HG03095 (cell line): ENCODE data around the gene PKIB.

Source experiments
- ATAC-seq: cut with Tn5 transposase; IDR thresholded peaks from one replicate; pipeline ENCODE4 v1.9.1; 2021; ENCODE audit warnings: moderate library complexity; ENCODE audit not compliant: unreplicated experiment

Gene PKIB

DNA sequence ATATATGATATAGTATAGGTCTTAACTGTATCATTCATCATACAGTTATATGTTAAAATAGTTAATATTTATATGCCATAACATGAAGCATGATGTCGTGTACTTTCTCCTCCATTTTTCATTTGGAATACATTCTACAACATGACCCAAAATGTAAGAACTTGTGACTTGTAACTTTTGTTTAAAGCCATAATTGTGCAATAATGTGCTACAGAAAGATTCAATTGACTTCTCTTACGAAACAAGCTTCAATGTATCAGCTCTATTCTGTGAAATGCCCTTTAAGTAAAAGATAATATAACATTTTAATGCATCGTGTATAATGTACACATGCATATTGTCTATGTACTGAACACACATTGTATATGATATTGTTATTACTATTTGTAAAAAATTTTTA lies 92.6 kb downstream of the PKIB start:
- ATAC-seq = no peak

- ATAC-seq = no peak
These were observed 93.9 kb downstream of the PKIB start for GRCh38 chr6:122704066-122704465.

- ATAC-seq = peak; percentile 83
These were observed 99.8 kb downstream of the PKIB start for GRCh38 chr6:122709922-122710512.

DNA sequence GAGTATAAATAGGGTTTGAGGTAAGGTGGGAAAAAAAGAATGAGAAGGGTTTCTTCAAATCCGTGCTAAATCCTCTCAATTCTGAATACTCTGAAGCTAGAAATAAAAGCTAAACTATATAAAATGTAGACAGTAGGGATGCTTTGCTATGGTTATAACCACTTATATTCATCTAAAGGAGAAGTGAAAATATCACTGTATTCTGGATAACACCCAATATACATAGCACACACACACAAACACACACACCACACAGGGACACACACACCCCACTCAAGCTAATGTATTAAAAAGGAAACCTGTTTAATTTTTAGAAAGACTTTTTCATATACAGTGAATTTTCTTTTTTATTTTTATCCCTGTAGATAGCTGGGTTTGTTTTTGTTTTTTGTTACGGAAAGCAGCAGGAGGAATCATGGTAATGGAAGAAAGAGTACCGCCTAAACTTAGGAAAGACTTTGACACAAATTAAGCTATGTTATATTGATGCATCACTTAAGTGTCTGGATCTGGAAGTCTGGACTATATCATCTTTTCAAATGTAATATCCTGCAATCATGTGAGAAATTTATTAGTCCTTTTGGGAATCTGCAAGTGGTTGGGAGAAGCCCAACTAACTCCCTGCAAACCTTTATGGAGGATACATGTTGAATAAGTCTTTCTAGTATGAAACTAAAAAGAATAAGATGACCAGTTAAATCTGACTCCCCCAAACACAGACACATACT lies 100.9 kb downstream of the PKIB start:
- ATAC-seq = no peak

- no peak for ATAC-seq
These were observed 101.9 kb downstream of the PKIB start for GRCh38 chr6:122712093-122712447.

DNA sequence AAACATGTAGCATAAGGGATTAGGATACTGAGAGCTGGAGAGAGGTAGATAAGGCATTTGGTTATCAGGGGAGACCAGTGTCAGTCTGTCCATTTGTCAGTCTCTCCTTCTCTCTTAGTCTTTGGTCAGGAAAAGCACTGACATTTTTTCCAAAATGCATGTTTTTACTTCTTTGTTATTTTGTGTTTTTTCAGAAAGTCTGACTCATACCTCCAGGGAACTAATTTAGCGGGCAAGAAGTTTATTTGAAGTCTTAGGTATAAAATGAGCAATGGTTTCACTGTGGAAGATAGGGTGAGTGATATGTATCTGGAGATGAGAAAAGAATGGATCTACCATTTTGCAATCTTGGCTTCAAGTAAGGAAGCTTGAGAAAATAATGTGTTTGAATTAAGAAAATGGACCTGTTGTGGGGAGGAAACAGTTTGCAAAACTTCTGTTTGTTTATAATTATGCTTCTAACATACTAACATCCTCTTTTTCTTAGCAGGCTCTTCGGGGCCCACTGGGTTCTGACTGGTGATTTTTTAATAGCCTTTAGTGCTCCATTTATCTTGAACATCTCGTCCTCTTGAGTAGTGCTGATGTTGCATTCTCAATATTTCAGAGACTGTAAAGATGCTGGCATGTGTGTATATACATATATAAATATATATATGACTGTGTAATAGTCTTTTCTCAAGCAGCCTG lies 102.4 kb downstream of the PKIB start:
- no peak for ATAC-seq

GRCh38 chr6:122713138-122713537 lies 102.9 kb downstream of the PKIB start:
- no peak for ATAC-seq

GRCh38 chr6:122714059-122714458 lies 103.9 kb downstream of the PKIB start:
- no peak for ATAC-seq

DNA sequence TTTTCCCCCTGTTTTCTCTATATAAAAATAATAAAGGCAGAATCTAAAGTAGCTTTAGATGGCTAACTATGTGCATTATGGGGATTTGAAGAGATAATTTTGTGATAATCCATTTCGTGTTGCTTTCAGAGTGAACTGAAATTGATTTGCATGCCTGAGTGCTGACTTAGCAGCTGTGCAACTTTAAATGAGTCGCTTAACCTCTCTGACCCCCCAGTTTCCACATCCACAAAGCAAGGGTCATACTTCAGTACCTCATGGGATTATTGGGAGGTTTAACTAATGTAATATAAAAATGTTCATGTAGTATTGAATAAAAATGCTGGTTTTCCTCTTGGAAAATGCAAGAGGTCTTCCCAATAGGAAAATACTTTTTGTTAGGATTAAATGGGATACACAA lies 105.5 kb downstream of the PKIB start:
- no peak for ATAC-seq

- ATAC-seq = no peak
These were observed 107.1 kb downstream of the PKIB start for GRCh38 chr6:122717350-122717749.

GRCh38 chr6:122718616-122719015 lies 108.4 kb downstream of the PKIB start:
- ATAC-seq = no peak

- ATAC-seq = no peak
These were observed 109.0 kb downstream of the PKIB start for GRCh38 chr6:122719176-122719575.

DNA sequence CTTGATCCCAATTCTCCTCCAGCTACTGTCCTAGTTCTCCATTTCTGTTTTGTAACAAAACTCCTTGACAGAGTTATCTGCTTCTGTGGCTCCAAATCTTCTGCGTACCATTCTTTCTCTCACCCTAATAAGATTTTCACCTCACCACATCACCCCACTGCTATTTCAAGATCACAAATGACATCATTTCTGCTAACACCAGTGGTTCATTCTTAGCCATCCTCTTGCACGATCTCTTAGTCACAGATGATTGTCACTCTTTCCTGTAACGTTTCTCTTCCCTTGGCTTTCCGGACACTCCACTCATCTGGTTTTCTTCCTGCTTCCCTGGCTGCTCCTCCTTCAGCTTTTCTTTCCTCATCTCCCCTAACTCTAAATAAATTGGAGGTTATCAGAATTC lies 112.5 kb downstream of the PKIB start:
- ATAC-seq = no peak

DNA sequence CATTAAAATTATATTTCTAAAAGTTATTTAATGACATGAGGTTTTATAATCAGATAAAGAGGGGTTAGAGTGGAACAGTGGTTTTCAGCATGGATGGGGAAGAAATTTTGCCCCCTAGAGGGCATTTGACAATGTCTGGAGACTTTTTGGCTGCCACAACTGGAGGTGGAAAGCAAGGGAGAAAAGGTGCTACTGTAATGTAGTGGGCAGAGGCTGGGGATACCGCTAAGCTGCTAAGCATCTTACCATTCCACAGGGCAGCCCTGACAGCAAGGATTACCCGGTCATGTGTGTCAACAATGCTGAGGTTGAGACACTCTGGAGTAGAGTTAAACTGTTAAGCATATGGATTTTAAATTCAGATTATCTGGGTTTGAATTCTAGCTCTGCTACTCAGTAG lies 116.4 kb downstream of the PKIB start:
- no peak for ATAC-seq

DNA sequence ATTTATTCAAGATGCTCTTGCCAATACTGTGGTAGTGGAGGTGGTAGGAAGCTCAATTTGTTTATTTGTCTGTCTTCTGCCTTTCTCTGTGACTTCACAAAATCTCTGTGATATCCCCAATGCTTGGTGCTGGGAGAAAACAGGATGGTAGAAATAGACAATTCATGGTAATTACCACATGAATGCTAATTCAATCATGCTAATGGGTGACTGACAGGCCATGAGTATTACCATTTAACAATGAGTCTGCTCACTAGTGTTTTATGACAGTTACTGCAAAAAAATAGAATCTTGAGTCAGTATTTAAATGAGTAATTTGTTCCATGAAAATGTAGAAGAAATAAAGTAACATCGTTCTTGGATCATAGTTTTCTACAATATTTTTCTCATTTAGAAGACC lies 117.0 kb downstream of the PKIB start:
- no peak for ATAC-seq

GRCh38 chr6:122730334-122730733 lies 120.1 kb downstream of the PKIB start:
- ATAC-seq = no peak

GRCh38 chr6:122730775-122731386 lies 120.7 kb downstream of the PKIB start:
- ATAC-seq = no peak

DNA sequence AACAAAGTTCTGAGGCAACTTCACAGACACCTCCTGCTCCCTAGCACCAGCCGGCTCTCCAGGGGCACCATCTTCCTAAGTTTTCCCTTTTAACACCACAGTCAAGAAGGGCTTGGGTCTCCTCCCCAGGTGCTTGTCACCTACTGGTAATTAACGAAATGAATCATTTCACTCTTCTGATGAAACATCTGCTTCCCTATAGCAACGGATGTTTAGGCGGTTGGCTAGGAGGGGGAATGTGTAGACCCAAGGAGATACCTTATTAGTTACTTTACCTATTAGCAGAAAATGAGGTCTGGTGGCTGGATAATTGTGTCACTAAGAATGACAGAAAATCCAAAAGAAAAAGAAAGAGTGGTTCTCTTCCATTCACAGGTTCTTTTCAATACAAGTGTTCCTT lies 123.1 kb downstream of the PKIB start:
- ATAC-seq = no peak

DNA sequence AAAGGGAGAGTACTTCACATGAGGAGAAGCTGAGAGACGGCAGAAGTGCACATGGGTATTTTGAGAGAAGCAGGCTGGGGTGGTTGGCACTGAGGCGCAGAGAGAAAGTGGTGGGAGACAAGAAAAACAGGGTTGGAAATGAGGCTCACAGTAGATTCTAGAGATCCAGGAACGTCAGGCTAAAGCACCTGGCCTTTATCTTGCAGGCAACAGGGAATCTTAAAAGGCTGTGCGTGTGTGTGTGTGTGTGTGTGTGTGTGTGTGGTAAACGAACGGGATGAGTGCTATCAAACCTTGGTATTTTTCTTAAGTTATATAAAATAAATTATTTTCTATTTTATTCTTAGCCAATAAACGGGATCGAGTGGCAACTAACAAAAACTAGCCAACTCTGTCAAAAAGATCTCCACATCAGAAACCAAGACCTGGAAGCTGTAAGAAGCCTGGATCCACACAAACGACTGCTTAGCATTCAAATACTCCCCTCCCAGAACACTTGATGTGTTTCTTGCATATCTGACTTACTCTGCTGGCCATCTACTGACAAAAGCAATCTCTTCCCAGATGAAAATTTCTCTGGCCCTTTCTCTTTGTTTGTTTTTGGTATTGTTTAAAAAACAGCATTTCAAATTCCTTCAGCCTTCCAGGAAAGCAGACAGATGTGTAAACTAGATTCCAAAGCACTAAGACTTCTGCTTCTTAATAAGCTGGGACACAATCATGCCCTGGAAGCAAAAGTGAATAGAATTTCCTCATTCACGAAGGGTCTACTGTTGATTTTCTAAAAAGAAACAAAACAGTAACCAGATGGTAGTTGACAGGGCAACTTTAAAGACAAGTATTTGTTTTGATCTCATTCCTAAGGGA lies 124.6 kb downstream of the PKIB start:
- no peak for ATAC-seq

DNA sequence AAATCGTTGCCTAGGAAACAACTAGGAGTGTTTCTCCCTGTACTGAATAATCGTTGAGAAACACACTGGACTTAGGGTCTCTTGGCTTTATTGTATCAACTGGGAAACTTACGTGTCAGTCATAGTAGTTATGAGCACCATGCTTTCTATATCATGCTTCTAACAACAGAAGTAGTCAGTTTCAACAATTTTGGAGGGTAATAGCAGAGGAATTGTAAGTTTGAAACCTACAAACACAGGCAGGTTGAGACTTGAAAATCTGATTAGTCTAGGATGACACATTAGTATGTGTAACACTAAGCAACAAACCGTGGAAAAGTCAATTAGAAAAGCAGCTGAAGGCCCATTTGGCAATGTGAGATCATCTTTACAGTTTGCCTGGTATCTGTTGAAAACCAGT lies 125.4 kb downstream of the PKIB start:
- ATAC-seq = no peak

DNA sequence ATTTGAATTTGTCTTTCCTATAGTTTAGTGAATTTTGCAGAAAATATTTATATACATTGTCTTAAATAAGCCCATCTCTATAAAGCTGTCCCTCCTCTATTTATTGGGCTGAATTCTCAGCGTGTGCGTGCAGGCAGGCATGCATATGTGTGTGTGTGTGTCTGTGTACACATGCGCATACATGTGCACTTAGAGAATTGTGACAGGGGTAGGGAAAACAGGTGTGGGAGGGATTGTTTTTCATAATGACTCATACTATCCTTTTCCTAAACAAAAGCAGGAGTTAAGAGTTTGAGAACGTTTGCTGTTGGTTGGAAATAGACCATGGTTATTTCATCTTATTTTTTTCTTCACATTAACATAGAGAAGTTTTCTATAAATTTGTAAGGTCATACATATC lies 126.0 kb downstream of the PKIB start:
- no peak for ATAC-seq
